Panc1 (cell line): ENCODE data around the gene UIMC1. TPM values are rescaled to one million over a fixed set of nuclear protein-coding genes. Genes with fewer than 3 reads are reported as not detected.

Experiments
- ATAC-seq: fragments of 200-7000 bp; cut with Tn5 transposase; 2 replicates; pipeline ENCODE4 v1.9.1; 2020; ENCODE audit warnings: mild to moderate bottlenecking, moderate library complexity
- BruUV-seq: library from RNA; stranded (reverse); fragments of 400-500 nt; replicated peaks from 2 replicates; lab custom pipeline; 2021; lab: Mats Ljungman, UMichigan
- CTCF ChIA-PET: fragments of 300-600 bp; sonication (Branson Sonifier 250); formaldehyde crosslinking; loops from one replicate; lab custom pipeline; 2022; ENCODE audit warnings: antibody characterized with exemption; lab: Charles Lee
- POLR2A ChIA-PET: fragments of 300-600 bp; sonication (Branson Sonifier 250); formaldehyde crosslinking; loops from one replicate; lab custom pipeline; 2022; ENCODE audit warnings: antibody characterized with exemption; lab: Charles Lee
- DNase-seq: peaks from one replicate; pipeline ENCODE4 v3.0.0-alpha.2; 2010; ENCODE audit warnings: low read depth, low spot score
- H3K27ac ChIP-seq: 2 replicates; pipeline ENCODE4 v1.5.1; 2011; ENCODE audit warnings: mild to moderate bottlenecking, low read length, inconsistent platforms
- H3K27me3 ChIP-seq: fragments of 200-500 bp; sonication (Bioruptor generic); 2 replicates; pipeline ENCODE4 v1.6.0; 2014; ENCODE audit warnings: low read length, inconsistent platforms; ENCODE audit not compliant: control insufficient read depth, insufficient read depth
- H3K36me3 ChIP-seq: fragments of 200-500 bp; sonication (Bioruptor generic); 2 replicates; pipeline ENCODE4 v1.5.1; 2014; ENCODE audit warnings: inconsistent platforms, mild to moderate bottlenecking, low read length, moderate library complexity; ENCODE audit not compliant: control insufficient read depth, insufficient read depth
- H3K4me1 ChIP-seq: 2 replicates; pipeline ENCODE4 v1.5.1; 2011; ENCODE audit warnings: inconsistent platforms, mild to moderate bottlenecking, low read length, moderate library complexity; ENCODE audit not compliant: control insufficient read depth, insufficient read depth
- H3K4me3 ChIP-seq, 2 experiments: 2 replicates each; pipeline ENCODE4 v1.5.1; 2011 to 2012; ENCODE audit warnings: low read depth in 2 of 2, low read length in 2 of 2, mild to moderate bottlenecking in 2 of 2, inconsistent platforms in 1 of 2, moderate library complexity in 1 of 2
- H3K9me3 ChIP-seq: fragments of 200-500 bp; sonication (Bioruptor generic); 2 replicates; pipeline ENCODE4 v1.5.1; 2014; ENCODE audit warnings: low read depth, mild to moderate bottlenecking, inconsistent platforms, low read length, moderate library complexity; ENCODE audit not compliant: control insufficient read depth, insufficient read depth
- CTCF ChIP-seq: fragments of 450-650 bp; IDR thresholded peaks from 2 replicates; pipeline ENCODE4 v1.5.1; 2017; ENCODE audit warnings: mild to moderate bottlenecking
- POLR2AphosphoS5 ChIP-seq: IDR thresholded peaks from 2 replicates; pipeline ENCODE4 v1.6.1; 2012; ENCODE audit warnings: mild to moderate bottlenecking, low read depth, low read length, moderate library complexity
- REST ChIP-seq, 2 experiments: IDR thresholded peaks; 2 replicates each; pipeline ENCODE4 v1.6.1; 2011 to 2012; ENCODE audit warnings: low read depth in 2 of 2, control low read depth in 1 of 2, low read length in 1 of 2, mild to moderate bottlenecking in 1 of 2, moderate library complexity in 1 of 2; ENCODE audit not compliant: insufficient read depth in 1 of 2
- SIN3A ChIP-seq: IDR thresholded peaks from 2 replicates; pipeline ENCODE4 v1.6.1; 2012; ENCODE audit warnings: low read depth, mild to moderate bottlenecking, low read length, moderate library complexity, borderline replicate concordance; ENCODE audit not compliant: insufficient read depth
- TCF7L2 ChIP-seq: IDR thresholded peaks from 2 replicates; pipeline ENCODE4 v1.6.1; 2011; ENCODE audit warnings: mild to moderate bottlenecking, low read depth, low read length, inconsistent platforms
- in situ Hi-C: cut with HindIII; loops from 2 replicates; pipeline ENCODE4 v1.10.0; 2016; ENCODE audit warnings: low sequenced_read_pairs, low pct_unique_long_range_greater_than_20kb
- intact Hi-C: fragments of 100-400 bp; cut with micrococcal nuclease; formaldehyde crosslinking; loops from one replicate; pipeline ENCODE4 v1.10.0; 2022; ENCODE audit not compliant: unreplicated experiment
- total RNA-seq: library from RNA; stranded (reverse); gene quantifications from one replicate; pipeline ENCODE4 v1.2.1, GENCODE V29; 2021; ENCODE audit not compliant: unreplicated experiment

The UIMC1 gene
- total RNA-seq, 1 experiment from 2014 or later: 37.1 TPM

- ChIA-PET CTCF (no interaction called here), POLR2A (no interaction called here)
- H3K4me3 ChIP-seq: no peak overlapping the region
- no TSS peak for BruUV-seq
- no peaks in the 10 kb centered on the region for H3K27me3 ChIP-seq
- H3K36me3 ChIP-seq: no peaks in the 10 kb centered on the region
- no peaks in the 10 kb centered on the region for H3K4me1 ChIP-seq
- no peak for TF ChIP-seq REST (IDR thresholded peaks at IDR 0.05; ENCODE audit: insufficient read depth in 1 of 2, low read depth in 2 of 2, low read length in 1 of 2)
- TF ChIP-seq TCF7L2: no peak
- no peak for TF ChIP-seq SIN3A
- TF ChIP-seq POLR2AphosphoS5: no peak
- no peak for TF ChIP-seq CTCF
- no peak for DNase-seq
- no peaks in the 10 kb centered on the region for H3K9me3 ChIP-seq
- in situ Hi-C loops (no loop called here), intact Hi-C loops (no loop called here)
- no peak overlapping the region for H3K27ac ChIP-seq
- ATAC-seq: no peak
Observed at GRCh38 chr5:176881816-176882566, 124.6 kb downstream of the UIMC1 start.

GRCh38 chr5:176881021-176881749, 125.4 kb downstream of the UIMC1 start:
- Histone ChIP-seq H3K4me3 (no peak overlapping the region), H3K4me1 (no peaks in the 10 kb centered on the region), H3K9me3 (no peaks in the 10 kb centered on the region), H3K27me3 (no peaks in the 10 kb centered on the region), H3K36me3 (no peaks in the 10 kb centered on the region), H3K27ac (no peak overlapping the region)
- no peak for ATAC-seq
- no TSS peak for BruUV-seq
- intact Hi-C loops (no loop called here), in situ Hi-C loops (no loop called here)
- POLR2A ChIA-PET: no interaction called here
- no peak for TF ChIP-seq POLR2AphosphoS5
- no peak for TF ChIP-seq CTCF
- no peak for TF ChIP-seq SIN3A
- no peak for TF ChIP-seq TCF7L2
- no peak for TF ChIP-seq REST (IDR thresholded peaks at IDR 0.05; ENCODE audit: insufficient read depth in 1 of 2, low read depth in 2 of 2, low read length in 1 of 2)
- DNase-seq: no peak
- CTCF ChIA-PET: no interaction called here
